ENCODE data around the gene OTC. TPM values are rescaled to one million over a fixed set of nuclear protein-coding genes. Genes with fewer than 3 reads are reported as not detected.

The OTC gene
- total RNA-seq, 1 donor from 2014 or later, result not detected

- TF ChIP-seq CTCF (IDR thresholded peaks at IDR 0.05), result no peak
- Mint-ChIP-seq H3K4me1 (ENCODE audit: low read depth) (no peaks in the 10 kb centered on the region), H3K4me3 (ENCODE audit: unreplicated experiment) (no peak overlapping the region), H3K9me3 (ENCODE audit: low read depth) (no peaks in the 10 kb centered on the region), H3K27ac (ENCODE audit: unreplicated experiment) (no peak overlapping the region), H3K27me3 (ENCODE audit: low read depth) (peaks cover 7% of the 10 kb centered on the region), H3K36me3 (ENCODE audit: low read depth) (no peaks in the 10 kb centered on the region)
- no peak for DNase-seq (ENCODE audit: low spot score)
These were observed 15.7 kb upstream of the OTC start for GRCh38 chrX:38336538-38337240.

- DNase-seq (ENCODE audit: low spot score), result no peak
- no peak overlapping the region for H3K27ac Mint-ChIP-seq (ENCODE audit: unreplicated experiment)
- no peaks in the 10 kb centered on the region for H3K27me3 Mint-ChIP-seq (ENCODE audit: low read depth)
- peaks cover 2% of the 10 kb centered on the region for H3K9me3 Mint-ChIP-seq (ENCODE audit: low read depth)
- no peak overlapping the region for H3K4me3 Mint-ChIP-seq (ENCODE audit: unreplicated experiment)
- H3K4me1 Mint-ChIP-seq (ENCODE audit: low read depth), result no peaks in the 10 kb centered on the region
- H3K36me3 Mint-ChIP-seq (ENCODE audit: low read depth), result no peaks in the 10 kb centered on the region
- TF ChIP-seq CTCF (IDR thresholded peaks at IDR 0.05), result no peak
These were observed 11.0 kb upstream of the OTC start for GRCh38 chrX:38341442-38341841.

- H3K27me3 Mint-ChIP-seq (ENCODE audit: low read depth), result no peaks in the 10 kb centered on the region
- TF ChIP-seq CTCF (IDR thresholded peaks at IDR 0.05), result no peak
- H3K27ac Mint-ChIP-seq (ENCODE audit: unreplicated experiment), result no peak overlapping the region
These were observed 9.3 kb upstream of the OTC start for GRCh38 chrX:38342853-38343778.

GRCh38 chrX:38346150-38346549, 6.3 kb upstream of the OTC start:
- no peak overlapping the region for H3K4me3 Mint-ChIP-seq (ENCODE audit: unreplicated experiment)
- DNase-seq (ENCODE audit: low spot score), result no peak
- no peak for TF ChIP-seq CTCF (IDR thresholded peaks at IDR 0.05)
- no peaks in the 10 kb centered on the region for H3K4me1 Mint-ChIP-seq (ENCODE audit: low read depth)
- peaks cover 11% of the 10 kb centered on the region for H3K9me3 Mint-ChIP-seq (ENCODE audit: low read depth)
- no peak overlapping the region for H3K27ac Mint-ChIP-seq (ENCODE audit: unreplicated experiment)
- H3K36me3 Mint-ChIP-seq (ENCODE audit: low read depth), result no peaks in the 10 kb centered on the region
- peaks cover 2% of the 10 kb centered on the region for H3K27me3 Mint-ChIP-seq (ENCODE audit: low read depth)

More at GRCh38 chrX:38342853-38343778, 9.3 kb upstream of the OTC start:
- H3K36me3 Mint-ChIP-seq (ENCODE audit: low read depth), result no peaks in the 10 kb centered on the region
- no peak for DNase-seq (ENCODE audit: low spot score)
- no peaks in the 10 kb centered on the region for H3K4me1 Mint-ChIP-seq (ENCODE audit: low read depth)
- no peak overlapping the region for H3K4me3 Mint-ChIP-seq (ENCODE audit: unreplicated experiment)
- H3K9me3 Mint-ChIP-seq (ENCODE audit: low read depth), result peaks cover 4% of the 10 kb centered on the region

- Mint-ChIP-seq H3K27ac (ENCODE audit: unreplicated experiment) (no peak overlapping the region), H3K4me1 (ENCODE audit: low read depth) (no peaks in the 10 kb centered on the region), H3K9me3 (ENCODE audit: low read depth) (peaks cover 11% of the 10 kb centered on the region), H3K27me3 (ENCODE audit: low read depth) (peaks cover 2% of the 10 kb centered on the region), H3K4me3 (ENCODE audit: unreplicated experiment) (no peak overlapping the region), H3K36me3 (ENCODE audit: low read depth) (no peaks in the 10 kb centered on the region)
- DNase-seq (ENCODE audit: low spot score), result no peak
- no peak for TF ChIP-seq CTCF (IDR thresholded peaks at IDR 0.05)
These were observed 5.3 kb upstream of the OTC start for GRCh38 chrX:38347136-38347535.
